ENCODE results near the gene STS.

Gene STS

GRCh38 chrX:7147413-7147977 lies at the start of gene STS:
STS (plus strand) TSS chrX:7147712; CDS start chrX:7253200, 105,488 bp downstream.
- DNase-seq = peak; percentile 27 to 94 (median 52)
- intact Hi-C loops (cut with DNase I) = no loop called here

- intact Hi-C loops (cut with DNase I) = no loop called here
- DNase-seq = peak in 1 of 10 donors; percentile 22
These were observed 47.5 kb upstream of the STS start for GRCh38 chrX:7100022-7100421.

GRCh38 chrX:7102119-7102518 lies 45.4 kb upstream of the STS start:
- no peak for DNase-seq
- intact Hi-C loops (cut with DNase I) = no loop called here

GRCh38 chrX:7106649-7107048 lies 40.9 kb upstream of the STS start:
- intact Hi-C loops (cut with DNase I) = no loop called here
- DNase-seq = no peak

- intact Hi-C loops (cut with DNase I) = no loop called here
- peak in 1 of 10 donors; percentile 59 for DNase-seq
These were observed 39.5 kb upstream of the STS start for GRCh38 chrX:7108030-7108429.

DNA sequence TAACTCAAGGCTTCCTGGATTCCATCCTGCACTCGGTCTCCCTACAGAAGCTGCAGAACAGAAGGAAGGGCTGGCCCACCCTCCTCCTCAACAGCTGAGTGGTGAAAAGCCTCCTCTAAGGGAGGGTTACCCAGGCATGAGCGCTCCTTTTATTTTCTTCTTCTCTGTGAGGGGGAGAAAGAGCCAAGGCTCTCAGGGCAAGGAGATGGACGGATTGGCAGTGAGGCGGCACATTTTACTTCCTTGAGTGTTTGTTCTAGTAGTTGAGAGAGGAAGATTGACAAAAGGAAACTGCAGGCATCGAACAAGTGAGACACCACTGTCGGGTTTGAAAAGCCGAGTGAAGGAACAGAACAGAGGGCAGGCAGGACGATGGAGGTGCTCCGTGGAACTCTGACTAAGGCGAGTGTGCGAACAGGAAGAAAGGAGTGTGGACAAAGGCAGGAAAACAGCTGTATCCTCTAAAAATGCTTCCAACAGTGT lies 38.4 kb upstream of the STS start:
- intact Hi-C loops (cut with DNase I) = no loop called here
- peak in 2 of 10 donors; percentile 8 to 72 for DNase-seq

- intact Hi-C loops (cut with DNase I) = no loop called here
- DNase-seq = peak in 1 of 10 donors; percentile 11
These were observed 37.4 kb upstream of the STS start for GRCh38 chrX:7109838-7110793.

DNA sequence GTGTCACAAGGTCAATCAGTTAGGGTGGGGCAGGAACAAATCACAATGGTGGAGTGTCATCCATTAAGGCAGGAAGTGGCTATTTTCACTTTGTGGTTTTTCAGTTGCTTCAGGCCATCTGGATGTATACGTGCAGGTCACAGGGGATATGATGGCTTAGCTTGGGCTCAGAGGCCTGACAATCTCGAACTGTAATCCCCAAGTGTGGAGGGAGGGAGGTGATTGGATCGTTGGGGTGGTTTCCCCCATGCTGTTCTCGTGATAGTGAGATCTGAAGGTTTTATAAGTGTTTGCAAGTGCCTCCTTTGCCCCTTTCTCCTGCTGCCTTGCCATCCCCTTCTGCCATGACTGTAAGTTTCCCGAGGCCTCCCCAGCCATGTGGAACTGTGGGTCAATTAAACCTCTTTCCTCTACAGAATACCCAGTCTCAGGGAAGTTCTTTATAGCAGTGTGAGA lies 36.7 kb upstream of the STS start:
- intact Hi-C loops (cut with DNase I) = no loop called here
- peak in 1 of 10 donors; percentile 47 for DNase-seq

DNA sequence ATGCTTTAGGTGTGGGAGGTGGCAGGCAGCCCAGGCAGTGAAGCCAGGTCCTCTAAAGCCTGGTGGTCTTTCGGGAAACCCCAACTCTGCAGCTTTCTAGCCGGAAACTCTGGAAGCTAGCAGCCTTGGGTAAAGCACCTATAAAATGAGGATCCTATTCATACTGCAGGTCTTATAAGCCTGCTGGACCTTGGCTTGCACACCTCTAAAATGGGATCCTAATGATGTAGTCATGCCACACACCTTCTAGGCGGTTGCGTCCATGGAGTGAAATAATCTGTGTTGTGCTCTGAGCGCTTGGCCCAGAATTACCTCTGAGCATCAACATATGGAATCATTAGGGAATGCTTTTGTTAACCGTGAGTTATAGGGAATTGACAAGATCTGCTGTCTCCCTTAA lies 36.0 kb upstream of the STS start:
- no peak for DNase-seq
- intact Hi-C loops (cut with DNase I) = no loop called here

- intact Hi-C loops (cut with DNase I) = no loop called here
- no peak for DNase-seq
These were observed 35.4 kb upstream of the STS start for GRCh38 chrX:7112071-7112470.

DNA sequence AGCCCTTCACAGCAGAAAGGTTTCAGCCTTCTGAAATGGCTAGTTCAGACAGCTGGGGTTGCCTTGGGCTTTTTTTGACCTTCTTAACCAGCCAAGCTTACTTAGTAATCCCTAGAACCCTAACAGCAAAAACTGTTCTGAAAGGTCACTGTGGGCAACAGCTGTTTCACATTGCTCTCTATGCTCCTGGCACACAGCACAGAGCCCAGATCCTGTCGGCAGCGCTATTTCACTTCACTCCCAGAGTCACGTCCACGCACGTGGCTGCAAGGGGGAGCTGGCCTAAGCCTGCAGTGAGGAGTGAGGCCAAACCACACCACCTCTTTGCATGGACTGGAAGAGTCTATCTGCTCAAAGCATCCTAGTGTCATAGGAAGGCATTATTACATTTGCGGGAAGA lies 32.0 kb upstream of the STS start:
- no peak for DNase-seq
- intact Hi-C loops (cut with DNase I) = no loop called here

DNA sequence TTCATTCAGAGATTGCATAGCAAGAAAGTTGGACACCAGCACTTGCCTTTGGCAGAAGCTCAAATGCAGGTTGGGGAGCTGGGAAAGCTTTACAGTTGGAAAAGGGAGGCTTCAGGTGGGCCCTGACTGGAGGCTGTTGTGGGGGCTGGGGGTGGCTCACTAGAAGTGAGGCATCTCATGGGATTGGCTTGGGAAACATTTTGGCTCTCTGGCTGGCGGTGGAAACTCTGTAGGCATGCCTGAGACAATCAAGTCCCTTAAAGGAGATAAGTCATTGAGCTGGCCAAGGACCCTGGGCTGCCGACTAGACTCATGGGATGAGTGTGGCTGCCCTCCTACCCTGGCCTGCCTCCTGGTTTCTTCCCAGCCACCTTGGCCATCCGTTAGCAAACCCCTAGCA lies 31.4 kb upstream of the STS start:
- no peak for DNase-seq
- intact Hi-C loops (cut with DNase I) = no loop called here

DNA sequence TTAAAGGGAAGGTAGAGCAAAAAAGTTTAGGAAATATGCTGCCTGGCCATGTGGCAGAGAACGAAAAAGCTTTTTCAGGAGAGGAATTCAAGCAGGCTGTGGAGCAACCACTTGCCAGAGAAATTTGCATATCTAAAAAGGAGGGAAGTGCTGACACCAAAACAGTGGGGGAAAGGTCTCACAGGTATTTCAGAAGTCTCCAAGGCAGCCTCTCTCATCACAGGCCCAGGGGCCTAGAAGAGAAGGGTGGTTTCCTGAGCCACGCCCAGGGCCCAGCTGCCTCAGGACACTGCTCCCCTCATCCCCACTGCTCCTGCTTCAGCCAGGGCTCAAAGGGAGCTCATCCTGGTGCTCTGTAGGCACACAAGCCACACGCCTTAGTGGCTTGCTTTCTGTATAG lies 29.9 kb upstream of the STS start:
- no peak for DNase-seq
- intact Hi-C loops (cut with DNase I) = no loop called here

DNA sequence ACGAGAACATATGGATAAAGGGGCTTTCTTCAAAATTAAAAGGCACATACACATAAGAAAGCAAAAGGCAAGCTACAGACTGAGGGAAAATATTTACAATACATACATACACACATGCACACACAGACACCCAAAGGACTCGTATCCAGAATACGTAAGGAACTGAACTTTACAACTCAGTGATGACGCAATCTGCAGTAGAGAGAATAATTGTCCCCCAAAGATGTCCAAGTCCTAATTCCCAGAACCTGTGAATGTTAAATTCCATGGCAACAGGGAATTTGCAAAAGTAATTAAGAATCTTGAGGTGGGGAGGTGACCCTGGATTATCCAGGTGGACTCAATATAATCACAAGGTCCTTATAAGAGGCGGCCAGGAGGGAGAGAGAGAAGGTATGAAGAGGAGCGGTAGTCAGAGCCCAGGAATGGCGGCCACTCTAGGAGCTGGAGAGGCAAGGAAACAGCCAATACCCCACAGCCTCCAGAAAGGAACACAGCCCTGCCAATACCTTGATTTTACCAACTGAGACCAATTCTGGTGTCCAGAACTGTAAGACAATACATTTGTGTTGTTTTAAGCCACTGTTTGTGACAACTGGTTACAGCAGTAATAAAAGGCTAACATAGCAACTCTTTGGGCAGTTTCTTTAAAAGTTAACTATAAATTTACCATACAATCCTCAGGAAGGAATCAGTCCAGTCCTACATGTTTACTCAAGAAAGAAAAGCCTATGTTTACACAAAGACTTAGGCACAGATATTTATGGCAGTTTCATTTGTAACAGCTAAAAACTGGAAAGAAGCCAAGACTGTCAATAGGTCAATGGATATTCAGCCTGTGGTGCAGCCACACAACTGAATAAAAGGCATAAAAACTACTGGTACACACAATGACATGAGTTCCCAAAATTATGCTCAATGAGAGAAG lies 27.3 kb upstream of the STS start:
- no peak for DNase-seq
- intact Hi-C loops (cut with DNase I) = no loop called here

DNA sequence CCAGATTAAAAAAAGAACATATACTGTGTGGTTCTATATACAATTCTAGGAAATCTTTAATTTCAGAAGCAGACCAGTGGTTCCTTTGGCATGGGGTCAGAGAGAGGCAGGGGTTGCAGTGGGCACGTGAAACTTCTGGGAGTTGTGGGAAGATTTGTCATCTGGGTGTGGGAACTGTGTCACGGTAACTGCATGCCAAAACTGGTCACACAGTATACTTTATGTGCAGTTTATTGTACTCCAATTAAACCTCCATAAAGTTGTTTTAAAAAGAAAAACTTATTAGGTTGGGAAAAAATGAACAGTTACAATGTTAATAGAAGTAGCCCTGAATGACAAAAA lies 26.7 kb upstream of the STS start:
- intact Hi-C loops (cut with DNase I) = no loop called here
- no peak for DNase-seq

GRCh38 chrX:7127056-7127455 lies 20.5 kb upstream of the STS start:
- DNase-seq = no peak
- intact Hi-C loops (cut with DNase I) = no loop called here

DNA sequence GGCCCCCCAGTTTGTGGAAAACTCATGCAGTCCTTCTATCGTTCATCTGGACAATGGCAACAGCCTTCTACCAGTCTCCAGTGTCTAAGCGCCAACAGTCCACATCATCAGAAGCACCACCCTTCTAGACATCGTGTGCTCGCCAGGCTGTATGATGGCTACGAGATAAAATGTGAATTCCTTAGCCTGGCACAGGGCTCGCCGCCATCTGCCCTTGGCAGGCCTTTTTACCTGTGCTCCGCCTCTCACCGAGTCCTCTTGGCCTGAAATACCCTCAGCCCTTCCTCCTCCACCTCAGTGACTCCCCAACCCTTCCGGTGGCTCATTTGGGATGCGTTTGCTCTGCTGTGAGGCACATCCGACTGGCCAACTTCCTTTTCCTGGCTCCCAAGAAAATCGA lies 15.9 kb upstream of the STS start:
- intact Hi-C loops (cut with DNase I) = no loop called here

GRCh38 chrX:7132335-7133049 lies 15.0 kb upstream of the STS start:
- intact Hi-C loops (cut with DNase I) = no loop called here
- DNase-seq = peak in 4 of 10 donors; percentile 10 to 32 (median 23)

More for the DNA sequence above, 15.9 kb upstream of the STS start:
- no peak for DNase-seq

DNA sequence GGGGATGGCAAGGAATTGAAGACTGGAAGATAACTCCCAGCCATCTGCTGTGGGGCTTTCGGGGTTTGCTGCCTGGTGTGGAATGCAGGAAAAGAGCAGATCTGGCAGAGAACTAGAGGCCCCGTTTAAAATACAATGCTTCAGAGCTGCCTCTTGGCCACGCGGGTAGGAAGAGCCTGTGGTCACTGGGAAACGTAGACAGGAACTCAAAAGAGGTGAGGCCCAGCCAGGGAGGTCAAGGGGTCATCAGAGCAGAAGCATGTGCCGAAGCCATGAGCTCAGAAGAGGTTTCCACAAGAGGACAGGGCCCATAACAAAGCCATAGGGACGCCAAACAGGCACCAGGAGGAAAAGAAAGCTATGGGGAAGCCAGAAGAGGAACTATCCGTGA lies 14.5 kb upstream of the STS start:
- DNase-seq = peak in 2 of 10 donors; percentile 21 to 77
- intact Hi-C loops (cut with DNase I) = no loop called here

DNA sequence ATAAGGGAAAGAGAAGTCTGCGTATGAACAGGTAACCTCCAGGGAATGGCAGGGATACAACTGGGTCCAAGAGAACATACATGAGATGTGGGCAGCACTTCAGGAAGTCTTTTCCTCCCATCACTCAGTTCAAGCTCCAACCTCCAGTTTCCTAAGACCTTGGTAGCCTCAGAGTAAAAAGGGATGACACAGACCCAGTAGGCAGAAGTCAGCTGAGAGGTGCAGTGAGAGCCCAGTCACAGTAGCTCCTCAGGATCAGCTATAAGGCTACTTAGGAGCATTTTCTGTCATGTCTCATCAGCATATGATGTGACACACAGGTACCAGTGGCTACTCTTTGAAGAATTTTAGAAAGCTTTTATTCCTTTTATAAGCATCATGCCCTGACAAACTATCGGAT lies 12.5 kb upstream of the STS start:
- DNase-seq = no peak
- intact Hi-C loops (cut with DNase I) = no loop called here

Data from posterior cingulate gyrus (tissue), 11 donors.